ENCODE data around the gene MPZL3. TPM values are rescaled to one million over a fixed set of nuclear protein-coding genes. Genes with fewer than 3 reads are reported as not detected.

The MPZL3 gene
- total and polyA plus RNA-seq, 12 donors = 1.7 to 4.2 (median 2.4) TPM

- ATAC-seq = peak in 1 of 8 donors; percentile 14
- H3K4me1 ChIP-seq = peaks cover 0 to 21% (median 0%) of the 10 kb centered on the region in 9 donors
- H3K4me3 ChIP-seq = peak overlapping the region in 9 of 10 donors; percentile 44 to 89 (median 68)
- H3K27me3 ChIP-seq = peaks cover 0 to 18% (median 0%) of the 10 kb centered on the region in 7 donors
- no peaks in the 10 kb centered on the region for H3K9me3 ChIP-seq
- intact Hi-C loops (cut with DNase I) = loop anchor here in 1 of 10 donors (5.0 kb wide), 1 partner anchor 55 kb away; no protein-coding TSS in a partner anchor
- DNase-seq = no peak
- 70 to 72% methylated on average over 3 of the region's 3 CpGs for WGBS, 2 donors
- TF ChIP-seq, protein P1, sequence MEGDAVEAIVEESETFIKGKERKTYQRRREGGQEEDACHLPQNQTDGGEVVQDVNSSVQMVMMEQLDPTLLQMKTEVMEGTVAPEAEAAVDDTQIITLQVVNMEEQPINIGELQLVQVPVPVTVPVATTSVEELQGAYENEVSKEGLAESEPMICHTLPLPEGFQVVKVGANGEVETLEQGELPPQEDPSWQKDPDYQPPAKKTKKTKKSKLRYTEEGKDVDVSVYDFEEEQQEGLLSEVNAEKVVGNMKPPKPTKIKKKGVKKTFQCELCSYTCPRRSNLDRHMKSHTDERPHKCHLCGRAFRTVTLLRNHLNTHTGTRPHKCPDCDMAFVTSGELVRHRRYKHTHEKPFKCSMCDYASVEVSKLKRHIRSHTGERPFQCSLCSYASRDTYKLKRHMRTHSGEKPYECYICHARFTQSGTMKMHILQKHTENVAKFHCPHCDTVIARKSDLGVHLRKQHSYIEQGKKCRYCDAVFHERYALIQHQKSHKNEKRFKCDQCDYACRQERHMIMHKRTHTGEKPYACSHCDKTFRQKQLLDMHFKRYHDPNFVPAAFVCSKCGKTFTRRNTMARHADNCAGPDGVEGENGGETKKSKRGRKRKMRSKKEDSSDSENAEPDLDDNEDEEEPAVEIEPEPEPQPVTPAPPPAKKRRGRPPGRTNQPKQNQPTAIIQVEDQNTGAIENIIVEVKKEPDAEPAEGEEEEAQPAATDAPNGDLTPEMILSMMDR (IDR thresholded peaks at IDR 0.05) = no peak
- H3K27ac ChIP-seq = peak overlapping the region in 2 of 10 donors; percentile 68 to 94
- H3K36me3 ChIP-seq = peaks cover 0 to 10% (median 0%) of the 10 kb centered on the region in 9 donors
Observed at GRCh38 chr11:118252688-118253087, 523 bp upstream of the MPZL3 start.

GRCh38 chr11:118247041-118247440 is 5.1 kb downstream of the MPZL3 start:
- H3K36me3 ChIP-seq = no peaks in the 10 kb centered on the region
- peak overlapping the region in 1 of 10 donors; percentile 58 for H3K27ac ChIP-seq
- 52 to 69% methylated on average over 1 of the region's 1 CpG for WGBS, 2 donors
- H3K9me3 ChIP-seq = no peaks in the 10 kb centered on the region
- H3K27me3 ChIP-seq = peaks cover 0 to 10% (median 0%) of the 10 kb centered on the region in 7 donors
- no peak overlapping the region for H3K4me3 ChIP-seq
- intact Hi-C loops (cut with DNase I) = no loop called here
- TF ChIP-seq, protein P1 (IDR thresholded peaks at IDR 0.05) = no peak
- ATAC-seq (no peak), DNase-seq (no peak)
- peaks cover 0 to 30% (median under 1%) of the 10 kb centered on the region in 9 donors for H3K4me1 ChIP-seq

DNA sequence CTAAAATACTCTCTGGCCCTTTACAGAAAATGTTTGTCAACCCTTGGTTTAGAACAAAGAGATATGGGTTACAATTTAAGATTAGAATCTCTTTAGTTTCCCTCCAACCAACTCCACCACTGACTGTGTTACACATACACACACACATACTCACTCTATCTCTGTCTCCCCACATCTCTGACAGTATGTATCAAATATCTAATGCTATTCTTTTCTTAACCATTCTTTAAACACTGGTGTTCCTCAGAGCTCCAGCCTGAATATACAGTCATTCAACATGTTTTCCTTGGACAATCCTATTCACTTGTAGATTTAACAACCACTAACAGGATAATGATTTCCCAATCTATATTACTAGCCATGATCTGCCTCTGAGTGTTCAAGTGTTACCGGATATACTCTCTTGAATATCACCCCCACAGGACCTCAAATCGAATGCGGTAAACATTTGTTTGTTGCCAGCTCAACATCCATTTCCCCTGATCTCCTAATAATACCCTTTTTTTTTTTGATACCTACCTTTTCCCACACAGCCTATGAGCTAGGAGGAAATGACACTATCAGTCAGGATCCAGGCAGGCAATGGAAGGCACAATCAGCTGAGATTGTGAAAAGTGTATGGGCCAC is 6.1 kb downstream of the MPZL3 start:
- Histone ChIP-seq H3K27me3 (peaks cover 0 to 8% (median 0%) of the 10 kb centered on the region in 7 donors), H3K36me3 (no peaks in the 10 kb centered on the region), H3K4me3 (no peak overlapping the region), H3K9me3 (no peaks in the 10 kb centered on the region), H3K4me1 (peaks cover 0 to 40% (median 10%) of the 10 kb centered on the region in 9 donors), H3K27ac (peak overlapping the region in 1 of 10 donors; percentile 58)
- intact Hi-C loops (cut with DNase I) = no loop called here
- DNase-seq (no peak), ATAC-seq (no peak)
- TF ChIP-seq, protein P1 (IDR thresholded peaks at IDR 0.05) = no peak
- whole genome bisulfite sequencing, 2 donors = 88 to 94% methylated on average over 3 of the region's 3 CpGs

GRCh38 chr11:118243993-118244762 is 8.0 kb downstream of the MPZL3 start:
- Histone ChIP-seq H3K9me3 (no peaks in the 10 kb centered on the region), H3K36me3 (no peaks in the 10 kb centered on the region), H3K4me1 (peaks cover 0 to 50% (median 15%) of the 10 kb centered on the region in 9 donors), H3K4me3 (no peak overlapping the region), H3K27me3 (peaks cover 0 to 8% (median 0%) of the 10 kb centered on the region in 7 donors), H3K27ac (no peak overlapping the region)
- 69 to 83% methylated on average over 3 of the region's 3 CpGs for WGBS, 2 donors
- ATAC-seq (no peak), DNase-seq (no peak)
- TF ChIP-seq, protein P1 (IDR thresholded peaks at IDR 0.05) = no peak
- intact Hi-C loops (cut with DNase I) = no loop called here
